GM10266 (cell line): Measurements from ENCODE around the gene CST8.

Source experiments
- DNase-seq: peaks from one replicate; pipeline ENCODE4 v3.0.0; 2012; ENCODE audit errors: extremely low spot score
- TF ChIP-seq, protein P1 (sequence below): IDR thresholded peaks from 2 replicates; pipeline ENCODE4 v1.5.1; 2012; ENCODE audit warnings: mild to moderate bottlenecking, low read depth; ENCODE audit not compliant: control insufficient read depth, insufficient read depth; ENCODE audit errors: missing control alignments

The CST8 gene

GRCh38 chr20:23449421-23449820 is 41.5 kb upstream of the CST8 start:
- TF ChIP-seq, protein P1, sequence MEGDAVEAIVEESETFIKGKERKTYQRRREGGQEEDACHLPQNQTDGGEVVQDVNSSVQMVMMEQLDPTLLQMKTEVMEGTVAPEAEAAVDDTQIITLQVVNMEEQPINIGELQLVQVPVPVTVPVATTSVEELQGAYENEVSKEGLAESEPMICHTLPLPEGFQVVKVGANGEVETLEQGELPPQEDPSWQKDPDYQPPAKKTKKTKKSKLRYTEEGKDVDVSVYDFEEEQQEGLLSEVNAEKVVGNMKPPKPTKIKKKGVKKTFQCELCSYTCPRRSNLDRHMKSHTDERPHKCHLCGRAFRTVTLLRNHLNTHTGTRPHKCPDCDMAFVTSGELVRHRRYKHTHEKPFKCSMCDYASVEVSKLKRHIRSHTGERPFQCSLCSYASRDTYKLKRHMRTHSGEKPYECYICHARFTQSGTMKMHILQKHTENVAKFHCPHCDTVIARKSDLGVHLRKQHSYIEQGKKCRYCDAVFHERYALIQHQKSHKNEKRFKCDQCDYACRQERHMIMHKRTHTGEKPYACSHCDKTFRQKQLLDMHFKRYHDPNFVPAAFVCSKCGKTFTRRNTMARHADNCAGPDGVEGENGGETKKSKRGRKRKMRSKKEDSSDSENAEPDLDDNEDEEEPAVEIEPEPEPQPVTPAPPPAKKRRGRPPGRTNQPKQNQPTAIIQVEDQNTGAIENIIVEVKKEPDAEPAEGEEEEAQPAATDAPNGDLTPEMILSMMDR, result no peak
- no peak for DNase-seq

DNA sequence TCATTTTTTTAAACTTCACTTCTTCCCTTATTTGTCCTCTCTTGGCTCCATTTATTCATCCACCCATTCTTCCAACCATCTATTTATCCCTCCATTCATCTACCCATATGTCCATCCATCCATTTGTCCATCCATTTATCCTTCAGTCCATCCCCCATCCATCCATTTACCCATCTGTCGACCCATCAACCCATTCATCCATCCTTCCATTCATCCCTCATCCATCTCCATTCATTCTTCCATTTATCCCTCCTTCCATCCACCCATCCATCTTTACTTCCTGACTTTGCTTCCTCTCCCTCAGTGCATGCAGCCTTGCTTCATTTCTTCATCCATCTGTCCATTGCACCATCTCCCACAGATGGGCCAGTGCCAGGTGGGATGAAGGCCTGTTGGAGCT is 40.0 kb upstream of the CST8 start:
- DNase-seq, result no peak
- TF ChIP-seq, protein P1, result no peak

DNA sequence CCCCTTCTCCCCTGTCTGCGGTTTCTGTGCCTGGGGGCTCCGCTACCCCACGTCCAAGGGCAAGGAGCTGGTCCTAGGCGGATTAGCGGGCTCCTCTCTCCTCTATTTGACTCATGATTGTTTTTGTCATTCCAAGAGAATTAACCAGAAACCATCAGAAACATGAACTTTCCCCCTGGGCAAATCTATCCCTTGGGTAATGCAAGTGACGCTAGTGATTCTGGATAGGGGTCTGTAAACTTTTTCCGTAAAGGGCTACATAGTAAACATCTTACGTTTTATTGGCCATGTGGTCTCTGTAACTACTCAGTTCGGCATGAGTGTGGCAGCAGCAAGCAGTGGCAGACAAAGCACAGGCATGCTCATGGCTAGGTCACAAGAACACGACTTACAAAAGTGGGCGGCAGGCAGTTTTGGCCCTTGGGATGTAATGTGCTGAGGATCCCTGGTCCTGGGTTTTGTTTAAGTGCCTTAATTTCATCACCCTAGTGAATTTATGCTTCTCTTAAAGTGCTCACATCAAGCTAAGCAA is 38.9 kb upstream of the CST8 start:
- TF ChIP-seq, protein P1, result no peak
- DNase-seq, result no peak

GRCh38 chr20:23452776-23453175 is 38.1 kb upstream of the CST8 start, which contains the start of gene CST11:
Gene CST11, minus strand, starts transcription at chr20:23452876. Its CDS starts 65 bp downstream, at chr20:23452811.
- TF ChIP-seq, protein P1, result no peak
- no peak for DNase-seq

DNA sequence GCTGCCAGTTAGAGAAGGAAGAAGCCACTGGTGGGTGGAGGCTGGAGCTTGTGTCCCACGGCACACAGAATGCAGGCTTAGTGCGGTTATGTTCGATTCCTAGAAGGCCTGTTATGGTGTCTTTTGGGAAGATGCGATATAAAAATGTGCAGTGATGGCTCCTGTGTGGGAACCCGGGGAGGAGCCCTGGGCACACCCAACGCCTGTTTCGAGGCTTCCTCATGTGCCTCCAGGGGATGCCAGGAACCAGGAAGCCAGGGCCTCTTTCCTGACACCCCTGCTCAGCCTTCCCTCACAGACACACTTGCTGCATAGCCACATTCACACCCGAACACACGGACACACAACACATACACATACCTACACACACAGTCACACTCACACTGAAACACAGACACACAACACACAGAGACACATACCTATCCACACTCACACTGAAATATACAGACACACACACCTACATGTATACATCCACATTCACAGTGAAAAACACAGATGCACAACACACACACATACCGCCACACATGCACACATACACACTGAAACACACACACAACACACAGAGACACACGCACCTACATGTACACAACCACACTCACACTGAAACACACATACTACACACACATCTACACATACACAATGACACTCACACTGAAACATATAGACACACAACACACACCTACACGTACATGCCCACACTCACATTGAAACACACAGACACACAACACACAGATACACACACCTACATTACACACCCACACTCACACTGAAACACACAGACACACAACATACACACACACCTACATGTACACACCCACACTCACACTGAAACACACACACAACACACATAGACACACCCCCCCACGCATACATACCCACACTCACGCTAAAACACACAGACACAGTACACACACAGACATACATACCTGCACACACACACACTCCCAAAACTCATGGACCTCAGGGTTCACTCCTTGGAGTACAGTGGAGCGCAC is 37.1 kb upstream of the CST8 start:
- TF ChIP-seq, protein P1, result no peak
- DNase-seq, result no peak

DNA sequence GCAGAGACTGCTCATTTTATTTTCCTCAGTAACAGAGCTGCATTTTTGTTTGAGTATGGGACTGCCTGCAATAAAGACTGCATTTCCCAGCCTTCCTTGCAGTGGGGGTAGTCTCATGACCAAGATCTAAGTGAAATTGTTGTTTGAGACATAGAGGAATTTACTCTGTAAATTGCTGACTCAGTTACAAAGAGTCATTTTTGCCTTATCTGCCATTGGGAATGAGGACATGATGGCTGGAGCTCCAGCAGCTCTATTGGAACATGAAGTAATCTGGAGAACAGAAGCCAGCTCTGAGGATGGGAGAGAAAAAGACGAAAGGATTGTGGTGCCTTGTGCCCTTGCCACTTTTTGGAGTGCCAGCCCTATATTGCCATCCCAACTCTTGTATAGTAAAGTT is 36.1 kb upstream of the CST8 start:
- TF ChIP-seq, protein P1, result no peak
- no peak for DNase-seq

- no peak for DNase-seq
- TF ChIP-seq, protein P1, result no peak
Observed at GRCh38 chr20:23455639-23456038, 35.3 kb upstream of the CST8 start.
